Neural cell (in vitro differentiated cells): Measurements from ENCODE around the gene ILK. TPM values are rescaled to one million over a fixed set of nuclear protein-coding genes. Genes with fewer than 3 reads are reported as not detected.

ENCODE experiments used
- H2AFZ ChIP-seq: fragments of 200-600, 300-800 bp; sonication (generic), shearing (Covaris generic); 2 replicates; pipeline ENCODE4 v1.6.0; 2014; ENCODE audit warnings: low read depth, mild to moderate bottlenecking, antibody characterized with exemption, low read length, moderate library complexity
- H3F3A ChIP-seq: fragments of 200-600 bp; shearing (Covaris generic); 2 replicates; pipeline ENCODE4 v1.6.1; 2016; ENCODE audit warnings: mild to moderate bottlenecking, moderate library complexity, mixed read lengths, antibody characterized with exemption, low read length; ENCODE audit not compliant: insufficient read depth, poor library complexity, severe bottlenecking
- H3K27ac ChIP-seq: fragments of 200-600, 300-800 bp; sonication (generic), shearing (Covaris generic); 2 replicates; pipeline ENCODE4 v1.5.1; 2014; ENCODE audit warnings: mild to moderate bottlenecking, low read length, moderate library complexity
- H3K27me3 ChIP-seq: fragments of 300-800, 200-600 bp; sonication (generic), shearing (Covaris generic); 2 replicates; pipeline ENCODE4 v1.6.0; 2014; ENCODE audit warnings: mild to moderate bottlenecking, low read depth, low read length, moderate library complexity; ENCODE audit not compliant: insufficient read depth
- H3K36me3 ChIP-seq: fragments of 300-800, 200-600 bp; sonication (generic), shearing (Covaris generic); 2 replicates; pipeline ENCODE4 v1.5.1; 2014; ENCODE audit warnings: mild to moderate bottlenecking, antibody characterized with exemption, low read length, moderate library complexity; ENCODE audit not compliant: insufficient read depth
- H3K4me2 ChIP-seq: fragments of 300-800, 200-600 bp; sonication (generic), shearing (Covaris generic); 2 replicates; pipeline ENCODE4 v1.6.0; 2014; ENCODE audit warnings: mild to moderate bottlenecking, low read length
- H3K4me3 ChIP-seq: fragments of 300-800, 200-600 bp; sonication (generic), shearing (Covaris generic); 2 replicates; pipeline ENCODE4 v1.5.1; 2014; ENCODE audit warnings: mild to moderate bottlenecking, low read length, moderate library complexity
- H3K79me2 ChIP-seq: fragments of 200-600 bp; shearing (Covaris generic); replicated peaks from 2 replicates; pipeline ENCODE4 v1.6.0; 2014; ENCODE audit warnings: mild to moderate bottlenecking, low read length, moderate library complexity; ENCODE audit not compliant: insufficient read depth
- H3K9ac ChIP-seq: fragments of 300-800, 200-600 bp; sonication (generic), shearing (Covaris generic); 2 replicates; pipeline ENCODE4 v1.6.1; 2016; ENCODE audit warnings: mild to moderate bottlenecking, low read length, mixed read lengths
- H3K9me2 ChIP-seq: fragments of 200-600 bp; shearing (Covaris generic); 2 replicates; pipeline ENCODE4 v1.6.1; 2016; ENCODE audit warnings: mild to moderate bottlenecking, low read length, mixed read lengths; ENCODE audit not compliant: insufficient read depth
- H3K9me3 ChIP-seq: fragments of 200-600, 300-800 bp; sonication (generic), shearing (Covaris generic); 2 replicates; pipeline ENCODE4 v1.6.1; 2016; ENCODE audit warnings: mild to moderate bottlenecking, mixed run types, low read length, moderate library complexity, mixed read lengths
- H4K20me1 ChIP-seq: fragments of 200-600 bp; shearing (Covaris generic); 2 replicates; pipeline ENCODE4 v1.6.1; 2016; ENCODE audit warnings: mild to moderate bottlenecking, mixed run types; ENCODE audit not compliant: insufficient read depth
- EP300 ChIP-seq: fragments of 450-650 bp; conservative IDR thresholded peaks from 2 replicates; pipeline ENCODE4 v1.6.1; 2014; ENCODE audit warnings: antibody characterized with exemption, mild to moderate bottlenecking, moderate library complexity; ENCODE audit not compliant: poor library complexity, severe bottlenecking
- EZH2 ChIP-seq: fragments of 200-600, 300-800 bp; shearing (Covaris generic), sonication (generic); IDR thresholded peaks from 2 replicates; pipeline ENCODE4 v1.6.1; 2014; ENCODE audit warnings: antibody characterized with exemption, low read length, borderline replicate concordance, mild to moderate bottlenecking; ENCODE audit not compliant: insufficient read depth, poor library complexity, severe bottlenecking
- MXI1 ChIP-seq: fragments of 450-650 bp; conservative IDR thresholded peaks from 2 replicates; pipeline ENCODE4 v1.6.1; 2014; ENCODE audit warnings: antibody characterized with exemption, mild to moderate bottlenecking; ENCODE audit not compliant: poor library complexity, severe bottlenecking
- POLR2AphosphoS5 ChIP-seq: IDR thresholded peaks from 2 replicates; pipeline ENCODE4 v1.6.1; 2012
- RAD21 ChIP-seq: fragments of 450-650 bp; conservative IDR thresholded peaks from 2 replicates; pipeline ENCODE4 v1.6.1; 2014; ENCODE audit warnings: antibody characterized with exemption, mild to moderate bottlenecking, moderate library complexity
- SMC3 ChIP-seq: fragments of 450-650 bp; conservative IDR thresholded peaks from 2 replicates; pipeline ENCODE4 v1.6.1; 2014; ENCODE audit warnings: antibody characterized with exemption, mild to moderate bottlenecking, moderate library complexity; ENCODE audit not compliant: poor library complexity
- TAF1 ChIP-seq: IDR thresholded peaks from 2 replicates; pipeline ENCODE4 v1.6.1; 2012; ENCODE audit warnings: low read depth
- polyA plus RNA-seq: library from polyadenylated mRNA; depleted of rRNA; stranded (reverse); fragments of >200 nt; gene quantifications from 2 replicates; pipeline ENCODE4 v1.2.3, GENCODE V29; 2014
- TF ChIP-seq, protein P1 (sequence below): IDR thresholded peaks from 2 replicates; pipeline ENCODE4 v1.6.1; 2012; ENCODE audit warnings: borderline replicate concordance
- TF ChIP-seq, protein P2 (sequence below): fragments of 450-650 bp; IDR thresholded peaks from 2 replicates; pipeline ENCODE4 v1.5.1; 2014; ENCODE audit warnings: antibody characterized with exemption, mild to moderate bottlenecking, moderate library complexity; ENCODE audit not compliant: poor library complexity, severe bottlenecking

ILK gene
- polyA plus RNA-seq, 1 donor from 2014 or later: 68.8 TPM

GRCh38 chr11:6615882-6616585 lies 12.5 kb downstream of the ILK start:
- TF ChIP-seq EP300: no peak
- no peak for TF ChIP-seq RAD21
- TF ChIP-seq EZH2: no peak
- no peak for TF ChIP-seq MXI1
- no peak overlapping the region for H3K27ac ChIP-seq

DNA sequence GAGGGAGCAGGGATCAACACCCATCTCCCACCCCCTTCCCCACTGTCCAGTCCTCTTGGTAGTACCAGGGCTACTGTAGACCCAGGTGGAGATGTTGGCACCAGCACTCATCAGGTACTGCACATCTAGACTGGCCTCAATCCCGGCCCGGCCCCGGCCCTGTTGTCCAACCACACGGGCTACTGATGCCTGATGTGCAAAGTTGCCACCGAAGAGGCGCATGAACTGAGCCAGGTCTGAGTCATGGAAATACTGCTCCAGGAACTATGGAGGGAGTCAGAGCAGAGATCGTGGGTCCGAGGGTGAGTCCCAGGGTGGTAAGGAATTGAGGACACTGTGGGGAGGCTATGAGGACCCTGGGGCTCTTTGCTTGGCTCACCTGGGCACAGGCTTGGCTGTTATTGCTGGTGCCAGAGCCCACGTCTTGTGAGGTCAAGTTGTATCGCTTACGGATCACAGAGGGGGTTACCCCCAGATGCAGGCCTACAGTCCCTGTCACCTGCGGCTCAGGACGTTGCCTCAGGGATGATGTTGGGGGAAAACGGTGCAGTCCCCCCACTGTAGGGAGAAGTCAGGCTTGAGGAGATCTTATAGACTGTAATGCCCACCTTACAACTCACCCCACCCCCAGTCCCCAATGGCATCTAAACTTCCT lies 13.1 kb downstream of the ILK start:
- Histone ChIP-seq H3K27ac (no peak overlapping the region), H3K4me2 (no peak overlapping the region), H4K20me1 (no peaks in the 10 kb centered on the region), H3K36me3 (no peaks in the 10 kb centered on the region), H3F3A (peaks cover 4% of the 10 kb centered on the region), H3K79me2 (no peaks in the 10 kb centered on the region), H3K4me3 (no peak overlapping the region), H3K9me2 (no peaks in the 10 kb centered on the region), H3K27me3 (no peaks in the 10 kb centered on the region), H2AFZ (no peak overlapping the region), H3K9me3 (no peaks in the 10 kb centered on the region), H3K9ac (no peak overlapping the region)
- no peak for TF ChIP-seq SMC3
- no peak for TF ChIP-seq RAD21
- no peak for TF ChIP-seq TAF1
- TF ChIP-seq EP300: no peak
- TF ChIP-seq, protein P1, sequence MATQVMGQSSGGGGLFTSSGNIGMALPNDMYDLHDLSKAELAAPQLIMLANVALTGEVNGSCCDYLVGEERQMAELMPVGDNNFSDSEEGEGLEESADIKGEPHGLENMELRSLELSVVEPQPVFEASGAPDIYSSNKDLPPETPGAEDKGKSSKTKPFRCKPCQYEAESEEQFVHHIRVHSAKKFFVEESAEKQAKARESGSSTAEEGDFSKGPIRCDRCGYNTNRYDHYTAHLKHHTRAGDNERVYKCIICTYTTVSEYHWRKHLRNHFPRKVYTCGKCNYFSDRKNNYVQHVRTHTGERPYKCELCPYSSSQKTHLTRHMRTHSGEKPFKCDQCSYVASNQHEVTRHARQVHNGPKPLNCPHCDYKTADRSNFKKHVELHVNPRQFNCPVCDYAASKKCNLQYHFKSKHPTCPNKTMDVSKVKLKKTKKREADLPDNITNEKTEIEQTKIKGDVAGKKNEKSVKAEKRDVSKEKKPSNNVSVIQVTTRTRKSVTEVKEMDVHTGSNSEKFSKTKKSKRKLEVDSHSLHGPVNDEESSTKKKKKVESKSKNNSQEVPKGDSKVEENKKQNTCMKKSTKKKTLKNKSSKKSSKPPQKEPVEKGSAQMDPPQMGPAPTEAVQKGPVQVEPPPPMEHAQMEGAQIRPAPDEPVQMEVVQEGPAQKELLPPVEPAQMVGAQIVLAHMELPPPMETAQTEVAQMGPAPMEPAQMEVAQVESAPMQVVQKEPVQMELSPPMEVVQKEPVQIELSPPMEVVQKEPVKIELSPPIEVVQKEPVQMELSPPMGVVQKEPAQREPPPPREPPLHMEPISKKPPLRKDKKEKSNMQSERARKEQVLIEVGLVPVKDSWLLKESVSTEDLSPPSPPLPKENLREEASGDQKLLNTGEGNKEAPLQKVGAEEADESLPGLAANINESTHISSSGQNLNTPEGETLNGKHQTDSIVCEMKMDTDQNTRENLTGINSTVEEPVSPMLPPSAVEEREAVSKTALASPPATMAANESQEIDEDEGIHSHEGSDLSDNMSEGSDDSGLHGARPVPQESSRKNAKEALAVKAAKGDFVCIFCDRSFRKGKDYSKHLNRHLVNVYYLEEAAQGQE: no peak
- no peak for TF ChIP-seq MXI1
- TF ChIP-seq POLR2AphosphoS5: no peak
- TF ChIP-seq, protein P2, sequence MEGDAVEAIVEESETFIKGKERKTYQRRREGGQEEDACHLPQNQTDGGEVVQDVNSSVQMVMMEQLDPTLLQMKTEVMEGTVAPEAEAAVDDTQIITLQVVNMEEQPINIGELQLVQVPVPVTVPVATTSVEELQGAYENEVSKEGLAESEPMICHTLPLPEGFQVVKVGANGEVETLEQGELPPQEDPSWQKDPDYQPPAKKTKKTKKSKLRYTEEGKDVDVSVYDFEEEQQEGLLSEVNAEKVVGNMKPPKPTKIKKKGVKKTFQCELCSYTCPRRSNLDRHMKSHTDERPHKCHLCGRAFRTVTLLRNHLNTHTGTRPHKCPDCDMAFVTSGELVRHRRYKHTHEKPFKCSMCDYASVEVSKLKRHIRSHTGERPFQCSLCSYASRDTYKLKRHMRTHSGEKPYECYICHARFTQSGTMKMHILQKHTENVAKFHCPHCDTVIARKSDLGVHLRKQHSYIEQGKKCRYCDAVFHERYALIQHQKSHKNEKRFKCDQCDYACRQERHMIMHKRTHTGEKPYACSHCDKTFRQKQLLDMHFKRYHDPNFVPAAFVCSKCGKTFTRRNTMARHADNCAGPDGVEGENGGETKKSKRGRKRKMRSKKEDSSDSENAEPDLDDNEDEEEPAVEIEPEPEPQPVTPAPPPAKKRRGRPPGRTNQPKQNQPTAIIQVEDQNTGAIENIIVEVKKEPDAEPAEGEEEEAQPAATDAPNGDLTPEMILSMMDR: no peak
- TF ChIP-seq EZH2: no peak

More at GRCh38 chr11:6615882-6616585, 12.5 kb downstream of the ILK start:
- peaks cover 4% of the 10 kb centered on the region for H3F3A ChIP-seq
- no peaks in the 10 kb centered on the region for H3K9me3 ChIP-seq
- no peak overlapping the region for H2AFZ ChIP-seq
- H3K27me3 ChIP-seq: no peaks in the 10 kb centered on the region
- H3K9me2 ChIP-seq: no peaks in the 10 kb centered on the region
- H3K36me3 ChIP-seq: no peaks in the 10 kb centered on the region
- H3K4me2 ChIP-seq: no peak overlapping the region
- H3K79me2 ChIP-seq: peaks cover 3% of the 10 kb centered on the region
- no peak overlapping the region for H3K9ac ChIP-seq
- no peaks in the 10 kb centered on the region for H4K20me1 ChIP-seq
- no peak overlapping the region for H3K4me3 ChIP-seq
